ENCODE data around the gene CHSY3.

DNA sequence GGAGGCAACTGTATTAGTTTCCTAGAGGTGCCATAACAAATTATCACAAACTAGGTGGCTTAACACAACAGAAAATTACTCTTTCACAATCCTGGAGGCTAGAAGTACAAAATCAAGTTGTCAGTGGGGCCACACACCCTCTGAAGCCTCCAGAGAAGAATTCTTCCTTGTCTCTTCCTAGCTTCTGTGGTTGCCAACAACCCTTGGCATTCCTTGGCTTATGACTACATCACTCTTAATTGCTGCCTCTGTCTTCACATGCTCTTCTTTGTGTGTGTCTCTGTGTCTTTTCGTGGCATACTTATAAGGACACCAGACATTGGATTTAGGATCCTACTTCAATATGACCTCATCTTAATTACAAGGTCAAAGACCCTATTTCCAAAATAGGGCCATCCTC lies 327.5 kb downstream of the CHSY3 start:
- TF ChIP-seq, protein P1, sequence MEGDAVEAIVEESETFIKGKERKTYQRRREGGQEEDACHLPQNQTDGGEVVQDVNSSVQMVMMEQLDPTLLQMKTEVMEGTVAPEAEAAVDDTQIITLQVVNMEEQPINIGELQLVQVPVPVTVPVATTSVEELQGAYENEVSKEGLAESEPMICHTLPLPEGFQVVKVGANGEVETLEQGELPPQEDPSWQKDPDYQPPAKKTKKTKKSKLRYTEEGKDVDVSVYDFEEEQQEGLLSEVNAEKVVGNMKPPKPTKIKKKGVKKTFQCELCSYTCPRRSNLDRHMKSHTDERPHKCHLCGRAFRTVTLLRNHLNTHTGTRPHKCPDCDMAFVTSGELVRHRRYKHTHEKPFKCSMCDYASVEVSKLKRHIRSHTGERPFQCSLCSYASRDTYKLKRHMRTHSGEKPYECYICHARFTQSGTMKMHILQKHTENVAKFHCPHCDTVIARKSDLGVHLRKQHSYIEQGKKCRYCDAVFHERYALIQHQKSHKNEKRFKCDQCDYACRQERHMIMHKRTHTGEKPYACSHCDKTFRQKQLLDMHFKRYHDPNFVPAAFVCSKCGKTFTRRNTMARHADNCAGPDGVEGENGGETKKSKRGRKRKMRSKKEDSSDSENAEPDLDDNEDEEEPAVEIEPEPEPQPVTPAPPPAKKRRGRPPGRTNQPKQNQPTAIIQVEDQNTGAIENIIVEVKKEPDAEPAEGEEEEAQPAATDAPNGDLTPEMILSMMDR (IDR thresholded peaks at IDR 0.05): no peak
- TF ChIP-seq ZFX (IDR thresholded peaks at IDR 0.05; ENCODE audit: borderline replicate concordance): no peak

All from 22Rv1 (cell line).